ENCODE measurements around the gene TYK2. TPM values are rescaled to one million over a fixed set of nuclear protein-coding genes. Genes with fewer than 3 reads are reported as not detected.

The TYK2 gene
- total and polyA plus RNA-seq, 9 of the 15 experiments (the other 6 are each of a cell fraction or from before 2014, with no cell fraction given), result 15.0 to 182 (median 85.9) TPM

DNA sequence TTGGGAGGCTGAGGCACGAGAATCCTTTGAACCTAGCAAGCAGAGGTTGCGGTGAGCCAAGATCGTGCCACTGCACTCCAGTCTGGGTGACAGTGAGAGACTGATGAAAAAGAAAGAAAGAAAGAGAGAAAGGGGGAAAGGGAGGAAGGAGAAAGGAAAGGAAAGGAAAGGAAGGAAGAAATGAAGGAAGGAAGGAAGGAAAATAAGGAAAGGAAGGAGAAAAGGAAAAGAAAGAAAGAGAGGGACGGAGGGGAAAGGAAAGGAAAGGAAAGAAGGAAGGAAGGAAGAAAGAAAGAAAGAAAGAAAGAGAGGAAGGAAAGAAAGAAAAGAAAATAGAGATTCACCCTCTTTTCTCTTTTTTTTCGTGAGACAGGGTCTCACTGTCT lies 48.6 kb upstream of the TYK2 start (continued):
- TF ChIP-seq, protein P1, sequence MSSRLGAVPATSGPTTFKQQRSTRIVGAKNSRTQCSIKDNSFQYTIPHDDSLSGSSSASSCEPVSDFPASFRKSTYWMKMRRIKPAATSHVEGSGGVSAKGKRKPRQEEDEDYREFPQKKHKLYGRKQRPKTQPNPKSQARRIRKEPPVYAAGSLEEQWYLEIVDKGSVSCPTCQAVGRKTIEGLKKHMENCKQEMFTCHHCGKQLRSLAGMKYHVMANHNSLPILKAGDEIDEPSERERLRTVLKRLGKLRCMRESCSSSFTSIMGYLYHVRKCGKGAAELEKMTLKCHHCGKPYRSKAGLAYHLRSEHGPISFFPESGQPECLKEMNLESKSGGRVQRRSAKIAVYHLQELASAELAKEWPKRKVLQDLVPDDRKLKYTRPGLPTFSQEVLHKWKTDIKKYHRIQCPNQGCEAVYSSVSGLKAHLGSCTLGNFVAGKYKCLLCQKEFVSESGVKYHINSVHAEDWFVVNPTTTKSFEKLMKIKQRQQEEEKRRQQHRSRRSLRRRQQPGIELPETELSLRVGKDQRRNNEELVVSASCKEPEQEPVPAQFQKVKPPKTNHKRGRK (tag; IDR thresholded peaks at IDR 0.05), result peak; percentile 97
- 0 out of 2 replicates have a peak, but pooled peaks have one; percentile 57 for TF ChIP-seq ELF4 (CRISPR knock-in tag; IDR thresholded peaks at IDR 0.05)
- no peak for TF ChIP-seq CTBP1 (IDR thresholded peaks at IDR 0.05; ENCODE audit: borderline replicate concordance)
- TF ChIP-seq ZKSCAN8 (CRISPR knock-in tag; IDR thresholded peaks at IDR 0.05), result no peak
- TF ChIP-seq, protein P2, sequence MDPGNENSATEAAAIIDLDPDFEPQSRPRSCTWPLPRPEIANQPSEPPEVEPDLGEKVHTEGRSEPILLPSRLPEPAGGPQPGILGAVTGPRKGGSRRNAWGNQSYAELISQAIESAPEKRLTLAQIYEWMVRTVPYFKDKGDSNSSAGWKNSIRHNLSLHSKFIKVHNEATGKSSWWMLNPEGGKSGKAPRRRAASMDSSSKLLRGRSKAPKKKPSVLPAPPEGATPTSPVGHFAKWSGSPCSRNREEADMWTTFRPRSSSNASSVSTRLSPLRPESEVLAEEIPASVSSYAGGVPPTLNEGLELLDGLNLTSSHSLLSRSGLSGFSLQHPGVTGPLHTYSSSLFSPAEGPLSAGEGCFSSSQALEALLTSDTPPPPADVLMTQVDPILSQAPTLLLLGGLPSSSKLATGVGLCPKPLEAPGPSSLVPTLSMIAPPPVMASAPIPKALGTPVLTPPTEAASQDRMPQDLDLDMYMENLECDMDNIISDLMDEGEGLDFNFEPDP (CRISPR knock-in tag; IDR thresholded peaks at IDR 0.05), result no peak
- no peak for TF ChIP-seq CBX8 (IDR thresholded peaks at IDR 0.05; ENCODE audit: borderline replicate concordance, extremely low read depth, low read depth, low read length, poor library complexity, severe bottlenecking)
- no peak for TF ChIP-seq ZNF197 (CRISPR knock-in tag; IDR thresholded peaks at IDR 0.05; ENCODE audit: low read depth)
- no peak for TF ChIP-seq HNRNPK (IDR thresholded peaks at IDR 0.05; ENCODE audit: low read depth, low read length, poor library complexity, severe bottlenecking)
- TF ChIP-seq, protein P3, sequence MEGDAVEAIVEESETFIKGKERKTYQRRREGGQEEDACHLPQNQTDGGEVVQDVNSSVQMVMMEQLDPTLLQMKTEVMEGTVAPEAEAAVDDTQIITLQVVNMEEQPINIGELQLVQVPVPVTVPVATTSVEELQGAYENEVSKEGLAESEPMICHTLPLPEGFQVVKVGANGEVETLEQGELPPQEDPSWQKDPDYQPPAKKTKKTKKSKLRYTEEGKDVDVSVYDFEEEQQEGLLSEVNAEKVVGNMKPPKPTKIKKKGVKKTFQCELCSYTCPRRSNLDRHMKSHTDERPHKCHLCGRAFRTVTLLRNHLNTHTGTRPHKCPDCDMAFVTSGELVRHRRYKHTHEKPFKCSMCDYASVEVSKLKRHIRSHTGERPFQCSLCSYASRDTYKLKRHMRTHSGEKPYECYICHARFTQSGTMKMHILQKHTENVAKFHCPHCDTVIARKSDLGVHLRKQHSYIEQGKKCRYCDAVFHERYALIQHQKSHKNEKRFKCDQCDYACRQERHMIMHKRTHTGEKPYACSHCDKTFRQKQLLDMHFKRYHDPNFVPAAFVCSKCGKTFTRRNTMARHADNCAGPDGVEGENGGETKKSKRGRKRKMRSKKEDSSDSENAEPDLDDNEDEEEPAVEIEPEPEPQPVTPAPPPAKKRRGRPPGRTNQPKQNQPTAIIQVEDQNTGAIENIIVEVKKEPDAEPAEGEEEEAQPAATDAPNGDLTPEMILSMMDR (IDR thresholded peaks at IDR 0.05 in 2 of 3, conservative IDR thresholded peaks at IDR 0.05 in 1 of 3; ENCODE audit: insufficient read depth in 2 of 3, low read depth in 1 of 3, low read length in 3 of 3), result no peak
- TF ChIP-seq SMARCA4 (IDR thresholded peaks at IDR 0.05), result peak; percentile 52; the same call in 1 of the 2 replicates
- TF ChIP-seq, protein P4, sequence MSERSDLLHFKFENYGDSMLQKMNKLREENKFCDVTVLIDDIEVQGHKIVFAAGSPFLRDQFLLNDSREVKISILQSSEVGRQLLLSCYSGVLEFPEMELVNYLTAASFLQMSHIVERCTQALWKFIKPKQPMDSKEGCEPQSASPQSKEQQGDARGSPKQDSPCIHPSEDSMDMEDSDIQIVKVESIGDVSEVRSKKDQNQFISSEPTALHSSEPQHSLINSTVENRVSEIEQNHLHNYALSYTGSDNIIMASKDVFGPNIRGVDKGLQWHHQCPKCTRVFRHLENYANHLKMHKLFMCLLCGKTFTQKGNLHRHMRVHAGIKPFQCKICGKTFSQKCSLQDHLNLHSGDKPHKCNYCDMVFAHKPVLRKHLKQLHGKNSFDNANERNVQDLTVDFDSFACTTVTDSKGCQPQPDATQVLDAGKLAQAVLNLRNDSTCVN (CRISPR knock-in tag; IDR thresholded peaks at IDR 0.05), result peak; percentile 66; the same call in 1 of the 2 replicates
- TF ChIP-seq PRMT5 (CRISPR knock-in tag; IDR thresholded peaks at IDR 0.05), result no peak
- TF ChIP-seq, protein P5, sequence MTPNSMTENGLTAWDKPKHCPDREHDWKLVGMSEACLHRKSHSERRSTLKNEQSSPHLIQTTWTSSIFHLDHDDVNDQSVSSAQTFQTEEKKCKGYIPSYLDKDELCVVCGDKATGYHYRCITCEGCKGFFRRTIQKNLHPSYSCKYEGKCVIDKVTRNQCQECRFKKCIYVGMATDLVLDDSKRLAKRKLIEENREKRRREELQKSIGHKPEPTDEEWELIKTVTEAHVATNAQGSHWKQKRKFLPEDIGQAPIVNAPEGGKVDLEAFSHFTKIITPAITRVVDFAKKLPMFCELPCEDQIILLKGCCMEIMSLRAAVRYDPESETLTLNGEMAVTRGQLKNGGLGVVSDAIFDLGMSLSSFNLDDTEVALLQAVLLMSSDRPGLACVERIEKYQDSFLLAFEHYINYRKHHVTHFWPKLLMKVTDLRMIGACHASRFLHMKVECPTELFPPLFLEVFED (CRISPR knock-in tag; conservative IDR thresholded peaks at IDR 0.05), result 0 out of 2 replicates have a peak, but pooled peaks have one; percentile 55
- TF ChIP-seq BDP1 (IDR thresholded peaks at IDR 0.05; ENCODE audit: insufficient read depth, insufficient read length), result no peak
- 0 out of 2 replicates have a peak, but pooled peaks have one; percentile 26 for TF ChIP-seq NBN (IDR thresholded peaks at IDR 0.05; ENCODE audit: low read depth)
- TF ChIP-seq, protein P6, sequence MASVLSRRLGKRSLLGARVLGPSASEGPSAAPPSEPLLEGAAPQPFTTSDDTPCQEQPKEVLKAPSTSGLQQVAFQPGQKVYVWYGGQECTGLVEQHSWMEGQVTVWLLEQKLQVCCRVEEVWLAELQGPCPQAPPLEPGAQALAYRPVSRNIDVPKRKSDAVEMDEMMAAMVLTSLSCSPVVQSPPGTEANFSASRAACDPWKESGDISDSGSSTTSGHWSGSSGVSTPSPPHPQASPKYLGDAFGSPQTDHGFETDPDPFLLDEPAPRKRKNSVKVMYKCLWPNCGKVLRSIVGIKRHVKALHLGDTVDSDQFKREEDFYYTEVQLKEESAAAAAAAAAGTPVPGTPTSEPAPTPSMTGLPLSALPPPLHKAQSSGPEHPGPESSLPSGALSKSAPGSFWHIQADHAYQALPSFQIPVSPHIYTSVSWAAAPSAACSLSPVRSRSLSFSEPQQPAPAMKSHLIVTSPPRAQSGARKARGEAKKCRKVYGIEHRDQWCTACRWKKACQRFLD (CRISPR knock-in tag; IDR thresholded peaks at IDR 0.05), result no peak
- peak; percentile 82; the same call in 1 of the 2 replicates for TF ChIP-seq GATAD2A (IDR thresholded peaks at IDR 0.05)
- TF ChIP-seq ARHGAP35 (IDR thresholded peaks at IDR 0.05; ENCODE audit: partially characterized antibody), result peak; percentile 65
- peak; percentile 88 for TF ChIP-seq MTA1 (IDR thresholded peaks at IDR 0.05; ENCODE audit: borderline replicate concordance)

All from K562 (cell line).